A549 (cell line): ENCODE results near the gene IL4R. TPM values are rescaled to one million over a fixed set of nuclear protein-coding genes. Genes with fewer than 3 reads are reported as not detected.

ENCODE experiments used
- ATAC-seq, 2 experiments: fragments of 200-7000 bp in 1 of 2; fragments of >200 bp in 1 of 2; cut with Nextera tagmentation in 1 of 2; cut with Tn5 transposase in 1 of 2; 3 replicates each; pipeline versions ENCODE4 v1.8.0 to v1.9.1; 2018 to 2020; ENCODE audit warnings: mild to moderate bottlenecking in 1 of 2, moderate library complexity in 1 of 2
- CTCF ChIA-PET: fragments of 300-600 bp; sonication (Branson Sonifier 250); formaldehyde crosslinking; extraction: SDS; loops from one replicate; lab custom pipeline; 2021; ENCODE audit warnings: antibody characterized with exemption, inconsistent platforms; lab: Yijun Ruan, JAX
- POLR2A ChIA-PET: fragments of 350-600 bp; formaldehyde crosslinking; extraction: SDS; loops from one replicate; lab custom pipeline; 2021; ENCODE audit warnings: antibody characterized with exemption, inconsistent platforms; lab: Yijun Ruan, JAX
- DNase-seq, 2 experiments: peaks; one replicate each; pipeline versions ENCODE4 v3.0.0 to v3.0.0-alpha.2; 2011 to 2016; ENCODE audit warnings: low read depth in 1 of 2, low spot score in 1 of 2
- FAIRE-seq: peaks from 2 replicates; lab custom pipeline; 2011; peaks lifted over from hg19 to GRCh38; lab: Jason Lieb, UNC
- H3K27ac ChIP-seq, 2 experiments: fragments of >200 bp; sonication (Bioruptor Twin); formaldehyde crosslinking; 3 replicates each; pipeline ENCODE4 v1.5.1; 2016 to 2017
- H3K4me1 ChIP-seq: fragments of >200 bp; sonication (Bioruptor Twin); formaldehyde crosslinking; 3 replicates; pipeline ENCODE4 v1.6.1; 2016
- H3K4me2 ChIP-seq: fragments of >200 bp; sonication (Bioruptor Twin); formaldehyde crosslinking; 3 replicates; pipeline ENCODE4 v1.6.1; 2016
- H3K4me3 ChIP-seq: fragments of >200 bp; sonication (Bioruptor Twin); formaldehyde crosslinking; 3 replicates; pipeline ENCODE4 v1.5.1; 2016
- H3K9me3 ChIP-seq: fragments of >200 bp; sonication (Bioruptor Twin); formaldehyde crosslinking; 3 replicates; pipeline ENCODE4 v1.6.1; 2016
- CBX8 ChIP-seq: fragments of 200-600 bp; sonication (generic); IDR thresholded peaks from 2 replicates; pipeline ENCODE4 v1.6.1; 2016
- CHD4 ChIP-seq: fragments of 200-600 bp; sonication (generic); IDR thresholded peaks from 2 replicates; pipeline ENCODE4 v1.6.1; 2016; ENCODE audit warnings: antibody characterized with exemption, mild to moderate bottlenecking, borderline replicate concordance
- EHF ChIP-seq: fragments of 250-450 bp; sonication (Bioruptor Pico); IDR thresholded peaks from 2 replicates; pipeline ENCODE4 v1.5.0; 2020; ENCODE audit warnings: mild to moderate bottlenecking
- FOXS1 ChIP-seq: fragments of 250-450 bp; sonication (Bioruptor Pico); IDR thresholded peaks from 2 replicates; pipeline ENCODE4 v1.5.0; 2020; ENCODE audit warnings: mild to moderate bottlenecking, moderate library complexity
- JUNB ChIP-seq: fragments of >200 bp; sonication (Bioruptor Twin); formaldehyde crosslinking; IDR thresholded peaks from 2 replicates; pipeline ENCODE4 v1.6.1; 2016
- MAZ ChIP-seq: fragments of 150-350 bp; IDR thresholded peaks from 2 replicates; pipeline ENCODE4 v1.6.1; 2014; ENCODE audit warnings: antibody characterized with exemption, low read depth, low read length, borderline replicate concordance
- POLR2AphosphoS2 ChIP-seq: conservative IDR thresholded peaks from 2 replicates; pipeline ENCODE4 v1.6.1; 2012; ENCODE audit warnings: low read length, improper control_type of control experiment, inconsistent platforms
- RAD21 ChIP-seq, 2 experiments: fragments of >200 bp in 1 of 2; sonication (Bioruptor Twin) in 1 of 2; formaldehyde crosslinking in 1 of 2; IDR thresholded peaks in 1 of 2; conservative IDR thresholded peaks in 1 of 2; 2 replicates in 1 of 2; 3 replicates in 1 of 2; pipeline ENCODE4 v1.6.1; 2012 to 2018; ENCODE audit warnings: inconsistent platforms in 1 of 2
- RNF2 ChIP-seq: fragments of 200-600 bp; sonication (generic); IDR thresholded peaks from 2 replicates; pipeline ENCODE4 v1.6.1; 2016; ENCODE audit warnings: low read depth, mild to moderate bottlenecking, antibody characterized with exemption, moderate library complexity, borderline replicate concordance
- SMC3 ChIP-seq: fragments of >200 bp; sonication (Bioruptor Twin); formaldehyde crosslinking; IDR thresholded peaks from 3 replicates; pipeline ENCODE4 v1.6.1; 2018; ENCODE audit warnings: inconsistent platforms
- ZFP36 ChIP-seq: fragments of 450-650 bp; IDR thresholded peaks from 2 replicates; pipeline ENCODE4 v1.6.1; 2014; ENCODE audit warnings: borderline replicate concordance; ENCODE audit not compliant: partially characterized antibody
- ZSCAN20 ChIP-seq: fragments of 250-450 bp; sonication (Bioruptor Pico); IDR thresholded peaks from 2 replicates; pipeline ENCODE4 v1.8.0; 2022; ENCODE audit warnings: mild to moderate bottlenecking, moderate library complexity
- WGBS: methylation state at CpG from one replicate; pipeline ENCODE4 v1.1.6; 2017; ENCODE audit errors: missing lambda C conversion rate; 5-methylcytosine and 5-hydroxymethylcytosine counted together
- polyA plus RNA-seq, 4 experiments: library from polyadenylated mRNA; depleted of rRNA in 3 of 4; stranded (reverse); fragments of >200 nt; fragmentation: RNase III in 1 of 4; extraction: RNeasy Plus Mini Kit Qiagen cat#74134 plus additional on column Dnase treatment in 1 of 4; gene quantifications; 2 replicates in 3 of 4; 3 replicates in 1 of 4; pipeline ENCODE4 v1.2.3, GENCODE V29; 2011 to 2017
- TF ChIP-seq, protein P1 (sequence below): fragments of >200 bp; sonication (Bioruptor Twin); formaldehyde crosslinking; IDR thresholded peaks from 3 replicates; pipeline ENCODE4 v1.6.1; 2016
- TF ChIP-seq, protein P2 (sequence below): fragments of 200-600 bp; sonication (generic); IDR thresholded peaks from 2 replicates; pipeline ENCODE4 v1.6.1; 2016; ENCODE audit warnings: antibody characterized with exemption, mild to moderate bottlenecking, moderate library complexity
- TF ChIP-seq, protein P3 (sequence below): IDR thresholded peaks from 2 replicates; pipeline ENCODE4 v1.6.1; 2012

IL4R gene
- polyA plus RNA-seq, 2 of the 4 experiments (the other 2 are of a cell fraction) = 14.4 to 19.3 TPM

DNA sequence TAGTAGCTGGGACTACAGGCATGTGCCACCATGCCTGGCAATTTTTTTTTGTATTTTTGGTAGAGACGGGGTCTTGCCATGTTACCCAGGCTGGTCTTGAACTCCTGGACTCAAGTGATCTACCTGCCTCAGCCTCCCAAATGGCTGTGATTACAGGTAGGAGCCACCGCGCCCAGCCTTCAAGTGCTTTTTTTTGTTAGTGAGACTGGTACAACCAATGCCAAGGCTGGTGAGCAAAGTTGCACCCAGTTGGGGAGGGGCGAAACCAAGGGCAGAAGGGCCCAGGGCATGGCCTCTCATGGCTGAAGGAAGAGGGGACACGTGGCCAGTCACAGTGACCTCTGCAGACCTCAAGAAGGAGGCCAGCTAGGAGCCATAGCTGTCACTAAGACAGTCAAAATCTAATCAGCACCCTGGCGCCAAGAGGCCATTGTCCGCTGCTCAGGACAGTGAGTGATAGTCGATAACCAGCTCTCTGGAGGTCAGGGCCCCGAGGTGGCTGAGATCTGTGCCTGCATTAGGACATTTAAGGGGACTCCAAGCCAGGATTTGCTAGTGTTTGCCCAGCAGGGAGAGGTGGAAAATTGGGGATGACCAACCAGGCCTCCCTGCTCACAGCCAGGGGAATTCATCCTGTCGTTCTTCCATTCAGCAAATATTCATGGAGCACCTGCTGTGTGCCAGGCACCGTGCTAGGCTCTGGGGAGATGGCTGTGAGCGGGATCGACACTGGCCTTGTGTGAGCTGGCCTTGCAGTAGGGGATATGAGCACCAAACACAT is 10.2 kb downstream of the IL4R start:
- FAIRE-seq = no peak
- no peaks in the 10 kb centered on the region for H3K9me3 ChIP-seq
- no peak for ATAC-seq
- H3K4me3 ChIP-seq = no peak overlapping the region
- WGBS = 93% methylated on average over 10 of the region's 13 CpGs
- no peak for DNase-seq
- peaks cover 48% of the 10 kb centered on the region for H3K4me1 ChIP-seq
- peak overlapping the region in 1 of 2 experiments; percentile 92; a peak in 3 of 6 replicates for H3K27ac ChIP-seq
- ChIA-PET CTCF (interaction anchor here (1.2 to 3.1 kb wide), 3 partner anchors 18 to 89 kb away, joined by 3 to 25 read pairs (median 4); no protein-coding TSS in a partner anchor), POLR2A (no interaction called here)
- no peak for TF ChIP-seq FOXS1 (CRISPR knock-in tag)
- TF ChIP-seq MAZ = no peak
- no peak for TF ChIP-seq JUNB
- TF ChIP-seq, all 56 proteins: peak for 0
- H3K4me2 ChIP-seq = no peak overlapping the region

DNA sequence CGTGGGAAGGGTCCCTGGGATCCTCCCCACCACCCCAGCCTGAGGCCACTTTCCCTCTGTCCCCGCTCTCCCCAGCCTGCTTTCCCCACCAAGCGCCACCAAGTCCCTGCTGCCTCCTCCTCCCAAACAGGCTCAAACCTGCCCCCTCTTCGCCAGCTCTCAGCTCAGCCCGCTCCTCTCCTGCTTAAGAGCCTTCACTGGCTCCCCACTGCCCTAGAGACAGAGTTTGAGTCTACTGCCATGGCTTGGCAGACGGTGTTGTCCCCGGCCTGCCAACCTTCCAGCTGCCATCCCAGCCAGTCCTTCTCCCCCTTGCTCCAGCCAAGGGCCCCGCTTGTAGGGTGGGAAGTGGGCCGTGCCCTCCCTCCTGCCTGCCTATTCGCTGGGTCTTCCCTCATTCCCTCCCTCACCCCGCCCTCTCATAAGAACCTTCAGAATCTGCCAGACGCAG is 11.1 kb downstream of the IL4R start:
- peaks cover 48% of the 10 kb centered on the region for H3K4me1 ChIP-seq
- FAIRE-seq = no peak
- no peak for ATAC-seq
- POLR2A ChIA-PET = no interaction called here
- H3K27ac ChIP-seq = peak overlapping the region in 1 of 2 experiments; percentile 92; a peak in 3 of 6 replicates
- no peak overlapping the region for H3K4me2 ChIP-seq
- CTCF ChIA-PET = interaction anchor here (1.4 kb wide), 1 partner anchor 43 kb away, joined by 3 read pairs; no protein-coding TSS in a partner anchor
- H3K9me3 ChIP-seq = no peaks in the 10 kb centered on the region
- TF ChIP-seq RNF2 (no peak), CHD4 (no peak), SMC3 (no peak), RAD21 (conservative IDR thresholded peaks at IDR 0.05 in 1 of 2, IDR thresholded peaks at IDR 0.05 in 1 of 2) (no peak), EHF (CRISPR knock-in tag) (no peak), ZSCAN20 (CRISPR knock-in tag) (no peak), ZFP36 (no peak)
- TF ChIP-seq, protein P1, sequence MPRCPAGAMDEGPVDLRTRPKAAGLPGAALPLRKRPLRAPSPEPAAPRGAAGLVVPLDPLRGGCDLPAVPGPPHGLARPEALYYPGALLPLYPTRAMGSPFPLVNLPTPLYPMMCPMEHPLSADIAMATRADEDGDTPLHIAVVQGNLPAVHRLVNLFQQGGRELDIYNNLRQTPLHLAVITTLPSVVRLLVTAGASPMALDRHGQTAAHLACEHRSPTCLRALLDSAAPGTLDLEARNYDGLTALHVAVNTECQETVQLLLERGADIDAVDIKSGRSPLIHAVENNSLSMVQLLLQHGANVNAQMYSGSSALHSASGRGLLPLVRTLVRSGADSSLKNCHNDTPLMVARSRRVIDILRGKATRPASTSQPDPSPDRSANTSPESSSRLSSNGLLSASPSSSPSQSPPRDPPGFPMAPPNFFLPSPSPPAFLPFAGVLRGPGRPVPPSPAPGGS = no peak
- TF ChIP-seq, protein P2, sequence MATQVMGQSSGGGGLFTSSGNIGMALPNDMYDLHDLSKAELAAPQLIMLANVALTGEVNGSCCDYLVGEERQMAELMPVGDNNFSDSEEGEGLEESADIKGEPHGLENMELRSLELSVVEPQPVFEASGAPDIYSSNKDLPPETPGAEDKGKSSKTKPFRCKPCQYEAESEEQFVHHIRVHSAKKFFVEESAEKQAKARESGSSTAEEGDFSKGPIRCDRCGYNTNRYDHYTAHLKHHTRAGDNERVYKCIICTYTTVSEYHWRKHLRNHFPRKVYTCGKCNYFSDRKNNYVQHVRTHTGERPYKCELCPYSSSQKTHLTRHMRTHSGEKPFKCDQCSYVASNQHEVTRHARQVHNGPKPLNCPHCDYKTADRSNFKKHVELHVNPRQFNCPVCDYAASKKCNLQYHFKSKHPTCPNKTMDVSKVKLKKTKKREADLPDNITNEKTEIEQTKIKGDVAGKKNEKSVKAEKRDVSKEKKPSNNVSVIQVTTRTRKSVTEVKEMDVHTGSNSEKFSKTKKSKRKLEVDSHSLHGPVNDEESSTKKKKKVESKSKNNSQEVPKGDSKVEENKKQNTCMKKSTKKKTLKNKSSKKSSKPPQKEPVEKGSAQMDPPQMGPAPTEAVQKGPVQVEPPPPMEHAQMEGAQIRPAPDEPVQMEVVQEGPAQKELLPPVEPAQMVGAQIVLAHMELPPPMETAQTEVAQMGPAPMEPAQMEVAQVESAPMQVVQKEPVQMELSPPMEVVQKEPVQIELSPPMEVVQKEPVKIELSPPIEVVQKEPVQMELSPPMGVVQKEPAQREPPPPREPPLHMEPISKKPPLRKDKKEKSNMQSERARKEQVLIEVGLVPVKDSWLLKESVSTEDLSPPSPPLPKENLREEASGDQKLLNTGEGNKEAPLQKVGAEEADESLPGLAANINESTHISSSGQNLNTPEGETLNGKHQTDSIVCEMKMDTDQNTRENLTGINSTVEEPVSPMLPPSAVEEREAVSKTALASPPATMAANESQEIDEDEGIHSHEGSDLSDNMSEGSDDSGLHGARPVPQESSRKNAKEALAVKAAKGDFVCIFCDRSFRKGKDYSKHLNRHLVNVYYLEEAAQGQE = no peak
- TF ChIP-seq, protein P3, sequence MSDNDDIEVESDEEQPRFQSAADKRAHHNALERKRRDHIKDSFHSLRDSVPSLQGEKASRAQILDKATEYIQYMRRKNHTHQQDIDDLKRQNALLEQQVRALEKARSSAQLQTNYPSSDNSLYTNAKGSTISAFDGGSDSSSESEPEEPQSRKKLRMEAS = no peak
- H3K4me3 ChIP-seq = no peak overlapping the region
- DNase-seq = no peak
- WGBS = 88% methylated on average over 12 of the region's 12 CpGs

DNA sequence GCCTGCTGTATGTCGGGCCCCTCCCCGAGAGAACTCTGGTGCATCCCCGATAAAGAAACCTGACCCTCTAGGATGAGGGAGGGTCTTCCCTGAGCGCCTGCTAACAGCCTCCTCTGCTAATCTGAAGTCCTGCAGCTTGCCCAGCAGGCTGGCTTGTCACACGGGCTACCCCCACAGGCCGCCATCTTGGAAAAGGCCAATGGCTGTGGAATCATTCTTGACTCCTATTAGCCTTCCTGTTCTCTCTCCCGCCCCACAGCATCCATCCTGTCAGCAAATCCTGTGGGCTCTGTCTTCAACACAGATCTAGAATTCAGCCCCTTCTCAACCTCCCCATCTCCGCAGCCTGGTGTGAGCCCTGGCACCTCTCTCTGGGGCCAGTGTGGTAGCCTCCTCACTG is 12.0 kb downstream of the IL4R start:
- H3K4me3 ChIP-seq = no peak overlapping the region
- no peak for TF ChIP-seq CBX8
- TF ChIP-seq POLR2AphosphoS2 = no peak
- ChIA-PET POLR2A (no interaction called here), CTCF (interaction anchor here (1.4 kb wide), 1 partner anchor 91 kb away, joined by 7 read pairs; no protein-coding TSS in a partner anchor)
- no peaks in the 10 kb centered on the region for H3K9me3 ChIP-seq
- no peak for FAIRE-seq
- peaks cover 48% of the 10 kb centered on the region for H3K4me1 ChIP-seq
- 92% methylated on average over 8 of the region's 8 CpGs for WGBS
- no peak overlapping the region for H3K4me2 ChIP-seq
- no peak for ATAC-seq
- DNase-seq = no peak
- peak overlapping the region; percentile 23 to 92; a peak in 5 of 6 replicates for H3K27ac ChIP-seq
